Gastroesophageal sphincter (tissue), 4 donors: Measurements from ENCODE around the gene MTHFS. TPM values are rescaled to one million over a fixed set of nuclear protein-coding genes. Genes with fewer than 3 reads are reported as not detected.

Source experiments
- ATAC-seq: fragments of 150-250 bp; one replicate; pipeline ENCODE4 v1.9.1; 2016; ENCODE audit warnings: mild to moderate bottlenecking, moderate library complexity
- H3K27ac ChIP-seq, 4 donors: fragments of 200-600 bp; sonication (generic) in 3 of 4; 1 replicate in 3 of 4; 2 replicates in 1 of 4; pipeline ENCODE4 v1.5.1; 2016 to 2019
- H3K27me3 ChIP-seq: fragments of 200-600 bp; sonication (generic); one replicate; pipeline ENCODE4 v1.5.1; 2019
- H3K36me3 ChIP-seq, 2 donors: fragments of 200-600 bp; sonication (generic); one replicate each; pipeline ENCODE4 v1.5.1; 2019; ENCODE audit warnings: control low read depth in 1 of 2
- H3K4me1 ChIP-seq, 3 donors: fragments of 200-600 bp; sonication (generic); 1 replicate in 2 of 3; 2 replicates in 1 of 3; pipeline ENCODE4 v1.5.1; 2016 to 2019; ENCODE audit warnings: control low read depth in 2 of 3
- H3K4me3 ChIP-seq, 2 donors: fragments of 200-600 bp; sonication (generic); one replicate each; pipeline ENCODE4 v1.5.1; 2019; ENCODE audit warnings: mild to moderate bottlenecking in 1 of 2, moderate library complexity in 1 of 2
- H3K9me3 ChIP-seq, 3 donors: fragments of 200-600 bp; sonication (generic); one replicate each; pipeline ENCODE4 v1.5.1; 2017 to 2019; ENCODE audit warnings: control low read depth in 2 of 3
- EP300 ChIP-seq: sonication (generic); formaldehyde crosslinking; IDR thresholded peaks from one replicate; pipeline ENCODE4 v1.6.1; 2017; ENCODE audit warnings: antibody characterized with exemption, mild to moderate bottlenecking
- POLR2A ChIP-seq, 2 donors: fragments of 450-650 bp; IDR thresholded peaks; one replicate each; pipeline ENCODE4 v1.6.1; 2017; ENCODE audit warnings: antibody characterized with exemption in 2 of 2, mild to moderate bottlenecking in 2 of 2, moderate library complexity in 1 of 2
- POLR2AphosphoS5 ChIP-seq: sonication (generic); formaldehyde crosslinking; IDR thresholded peaks from one replicate; pipeline ENCODE4 v1.6.1; 2017; ENCODE audit warnings: antibody characterized with exemption
- WGBS, 2 donors: methylation state at CpG; one replicate each; pipeline ENCODE4 v1.1.5; 2018; ENCODE audit warnings: low coverage in 1 of 2; 5-methylcytosine and 5-hydroxymethylcytosine counted together
- total RNA-seq, 4 donors: library from RNA; depleted of rRNA; stranded (reverse); fragments of >200 nt; gene quantifications; one replicate each; pipeline ENCODE4 v1.1.0, GENCODE V29; 2016
- TF ChIP-seq, protein P1 (sequence below), 4 experiments: fragments of 200-600 bp in 2 of 4; fragments of 450-650 bp in 2 of 4; sonication (generic) in 1 of 4; IDR thresholded peaks; one replicate each; pipeline ENCODE4 v1.5.1; 2017 to 2019; ENCODE audit warnings: antibody characterized with exemption in 4 of 4, mild to moderate bottlenecking in 2 of 4, moderate library complexity in 2 of 4

Gene MTHFS
- total RNA-seq, 4 donors from 2014 or later = 7.9 to 12.8 (median 11.0) TPM

DNA sequence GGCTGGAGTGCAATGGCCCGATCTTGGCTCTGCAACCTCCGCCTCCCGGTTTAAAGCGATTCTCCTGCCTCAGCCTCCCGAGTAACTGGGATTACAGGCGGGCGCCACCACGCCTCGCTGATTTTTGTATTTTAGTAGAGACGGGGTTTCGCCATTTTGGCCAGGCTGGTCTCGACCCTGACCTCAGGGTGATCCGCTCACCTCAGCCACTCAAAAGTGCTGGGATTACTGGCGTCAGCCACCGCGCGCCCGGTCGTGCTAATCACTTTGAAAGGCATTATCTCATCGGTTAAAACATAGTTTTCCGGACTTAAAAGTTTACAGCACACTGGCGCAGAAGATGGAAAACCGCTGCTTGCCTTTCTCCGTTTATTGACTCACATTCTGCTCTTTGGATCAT, 27.6 kb upstream of the MTHFS start:
- no peak for ATAC-seq
- TF ChIP-seq POLR2AphosphoS5 (no peak), EP300 (no peak), POLR2A (IDR thresholded peaks at IDR 0.05) (no peak)
- TF ChIP-seq, protein P1, sequence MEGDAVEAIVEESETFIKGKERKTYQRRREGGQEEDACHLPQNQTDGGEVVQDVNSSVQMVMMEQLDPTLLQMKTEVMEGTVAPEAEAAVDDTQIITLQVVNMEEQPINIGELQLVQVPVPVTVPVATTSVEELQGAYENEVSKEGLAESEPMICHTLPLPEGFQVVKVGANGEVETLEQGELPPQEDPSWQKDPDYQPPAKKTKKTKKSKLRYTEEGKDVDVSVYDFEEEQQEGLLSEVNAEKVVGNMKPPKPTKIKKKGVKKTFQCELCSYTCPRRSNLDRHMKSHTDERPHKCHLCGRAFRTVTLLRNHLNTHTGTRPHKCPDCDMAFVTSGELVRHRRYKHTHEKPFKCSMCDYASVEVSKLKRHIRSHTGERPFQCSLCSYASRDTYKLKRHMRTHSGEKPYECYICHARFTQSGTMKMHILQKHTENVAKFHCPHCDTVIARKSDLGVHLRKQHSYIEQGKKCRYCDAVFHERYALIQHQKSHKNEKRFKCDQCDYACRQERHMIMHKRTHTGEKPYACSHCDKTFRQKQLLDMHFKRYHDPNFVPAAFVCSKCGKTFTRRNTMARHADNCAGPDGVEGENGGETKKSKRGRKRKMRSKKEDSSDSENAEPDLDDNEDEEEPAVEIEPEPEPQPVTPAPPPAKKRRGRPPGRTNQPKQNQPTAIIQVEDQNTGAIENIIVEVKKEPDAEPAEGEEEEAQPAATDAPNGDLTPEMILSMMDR (IDR thresholded peaks at IDR 0.05) = no peak
- Histone ChIP-seq H3K27me3 (no peaks in the 10 kb centered on the region), H3K4me1 (peaks cover 0 to 20% (median 0%) of the 10 kb centered on the region in 3 donors), H3K27ac (peak overlapping the region; percentile 74 to 97 (median 96)), H3K4me3 (peak overlapping the region; percentile 61 to 90), H3K9me3 (peaks cover 0 to 27% (median 0%) of the 10 kb centered on the region in 3 donors), H3K36me3 (peaks cover 0 to 26% of the 10 kb centered on the region in 2 donors)
- WGBS, 2 donors = 91 to 96% methylated on average over 14 to 24 of the region's 24 CpGs

DNA sequence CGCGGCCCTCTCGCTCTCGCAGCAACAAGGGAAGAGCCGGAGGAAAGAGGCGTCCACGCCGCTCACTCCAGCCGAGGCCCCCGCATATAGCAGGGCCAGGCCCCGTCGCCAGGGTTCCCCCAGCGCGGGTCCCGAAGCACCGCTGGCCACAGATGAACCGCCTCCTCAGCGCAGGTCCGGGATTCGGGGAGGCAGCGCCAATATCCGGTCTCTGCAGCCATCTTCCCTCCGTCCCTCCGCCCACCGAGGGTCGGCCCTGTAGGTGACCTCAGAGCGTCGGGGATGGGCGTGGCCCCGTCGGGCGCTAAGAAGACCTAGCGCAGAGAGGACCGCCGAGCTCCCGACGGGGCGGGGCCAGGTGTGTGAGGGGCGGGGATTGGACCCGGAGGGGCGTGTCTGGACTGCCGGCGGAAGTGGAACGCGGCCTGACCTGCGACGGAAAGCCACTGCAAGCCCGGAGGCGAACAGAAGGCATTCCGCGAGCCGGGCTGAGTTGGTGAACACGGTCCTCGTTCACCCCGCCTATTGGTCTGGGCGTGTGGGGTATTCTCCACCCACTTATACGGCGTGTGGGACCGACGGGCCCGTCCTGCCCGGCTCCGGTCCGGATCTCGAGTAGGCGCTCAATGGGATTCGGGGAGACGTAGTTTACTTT, 26.8 kb upstream of the MTHFS start:
- TF ChIP-seq POLR2AphosphoS5 = peak; percentile 83
- TF ChIP-seq POLR2A (IDR thresholded peaks at IDR 0.05) = peak; percentile 55
- TF ChIP-seq, protein P1 (IDR thresholded peaks at IDR 0.05) = peak in 1 of 4 experiments; percentile 15
- TF ChIP-seq EP300 = no peak
- no peaks in the 10 kb centered on the region for H3K27me3 ChIP-seq

DNA sequence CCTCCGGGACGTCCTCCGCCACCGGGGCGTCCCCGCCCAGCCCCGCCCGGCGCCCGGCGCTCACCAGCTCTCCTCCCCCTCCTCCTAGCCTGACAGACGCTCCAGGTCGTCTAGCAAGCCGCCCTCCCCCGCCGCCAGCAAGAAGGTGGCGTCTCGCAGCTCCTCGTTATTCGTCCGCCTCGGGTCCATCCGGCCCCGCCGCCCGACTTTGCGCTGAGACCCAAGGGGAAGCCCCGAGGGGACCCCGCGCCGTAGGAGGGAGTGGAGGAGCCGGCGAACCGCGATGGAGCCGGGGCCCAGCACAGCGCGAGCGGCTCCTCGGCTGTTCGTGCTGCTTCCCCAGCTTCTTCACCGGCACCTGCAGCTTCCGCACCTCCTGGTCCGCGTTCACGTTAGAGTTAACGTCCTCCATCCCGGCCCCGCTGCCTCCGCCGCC, 26.3 kb upstream of the MTHFS start:
- 0% methylated on average over 4 of the region's 51 CpGs; no CpG with 5 or more reads in 1 of the 2 donors for WGBS, 2 donors

More for the DNA sequence above, 26.8 kb upstream of the MTHFS start:
- H3K9me3 ChIP-seq = peaks cover 0 to 34% (median 0%) of the 10 kb centered on the region in 3 donors
- WGBS, 2 donors = 2% methylated on average over 13 of the region's 68 CpGs; no CpG with 5 or more reads in 1 of the 2 donors
- H3K27ac ChIP-seq = peak overlapping the region; percentile 80 to 97 (median 96)
- H3K4me1 ChIP-seq = peaks cover 0 to 20% (median 0%) of the 10 kb centered on the region in 3 donors
- peak; percentile 98 for ATAC-seq
- peaks cover 0 to 31% of the 10 kb centered on the region in 2 donors for H3K36me3 ChIP-seq
- peak overlapping the region; percentile 61 to 90 for H3K4me3 ChIP-seq

DNA sequence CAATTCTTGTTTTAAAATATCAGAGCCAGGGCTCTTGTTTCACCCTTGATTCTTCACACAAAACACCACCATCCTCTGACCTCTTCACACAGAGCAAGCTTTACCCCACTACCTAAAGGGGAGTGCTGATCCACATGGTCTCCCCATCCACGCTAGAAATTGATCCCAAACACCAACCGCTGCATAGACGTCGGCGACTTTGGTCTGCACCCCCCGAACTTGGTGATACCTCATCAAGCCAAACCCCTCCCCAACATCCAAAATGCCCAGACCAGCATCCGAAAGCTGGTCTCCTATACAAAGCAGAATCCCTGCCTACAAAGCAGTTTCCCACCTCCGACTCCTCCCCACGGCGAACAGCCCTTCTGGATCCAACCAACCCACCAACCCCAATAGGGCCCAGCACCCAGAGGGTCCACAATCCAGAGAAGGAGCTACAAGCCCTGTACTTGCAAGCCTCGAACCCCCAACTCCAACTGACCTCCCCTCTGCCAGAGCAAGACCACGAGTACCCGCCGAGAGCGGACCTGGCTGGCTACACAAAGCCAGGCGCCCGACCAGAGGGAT, 25.8 kb upstream of the MTHFS start:
- no peak for ATAC-seq
- WGBS, 2 donors = 0 to 23% methylated on average over 2 to 12 of the region's 17 CpGs

More for the DNA sequence above, 26.3 kb upstream of the MTHFS start:
- TF ChIP-seq POLR2AphosphoS5 = peak; percentile 12
- TF ChIP-seq POLR2A (IDR thresholded peaks at IDR 0.05) = no peak
- peak overlapping the region; percentile 61 to 90 for H3K4me3 ChIP-seq
- peaks cover 0 to 40% (median 0%) of the 10 kb centered on the region in 3 donors for H3K9me3 ChIP-seq
- peak; percentile 70 for ATAC-seq
- H3K36me3 ChIP-seq = peaks cover 0 to 31% of the 10 kb centered on the region in 2 donors
- no peaks in the 10 kb centered on the region for H3K27me3 ChIP-seq
- peak overlapping the region; percentile 80 to 97 (median 96) for H3K27ac ChIP-seq
- peaks cover 0 to 20% (median 0%) of the 10 kb centered on the region in 3 donors for H3K4me1 ChIP-seq

More for the DNA sequence above, 25.8 kb upstream of the MTHFS start:
- H3K27ac ChIP-seq = peak overlapping the region; percentile 80 to 97 (median 96)
- TF ChIP-seq POLR2A (IDR thresholded peaks at IDR 0.05) (no peak), EP300 (no peak), POLR2AphosphoS5 (no peak)
- TF ChIP-seq, protein P1 (IDR thresholded peaks at IDR 0.05) = no peak
- H3K27me3 ChIP-seq = no peaks in the 10 kb centered on the region
- H3K4me1 ChIP-seq = peaks cover 0 to 20% (median 0%) of the 10 kb centered on the region in 3 donors
- H3K36me3 ChIP-seq = peaks cover 0 to 31% of the 10 kb centered on the region in 2 donors
- peaks cover 0 to 45% (median 0%) of the 10 kb centered on the region in 3 donors for H3K9me3 ChIP-seq
- H3K4me3 ChIP-seq = peak overlapping the region; percentile 61 to 90
